H1 (cell line): Measurements from ENCODE around the gene CREB3L1. TPM values are rescaled to one million over a fixed set of nuclear protein-coding genes. Genes with fewer than 3 reads are reported as not detected.

Experiments used
- EGR1 ChIP-seq: IDR thresholded peaks from 2 replicates; pipeline ENCODE4 v1.6.1; 2011; ENCODE audit warnings: low read depth, low read length, borderline replicate concordance
- KDM1A ChIP-seq: fragments of 200-600, 300-600 bp; sonication (generic); IDR thresholded peaks from 2 replicates; pipeline ENCODE4 v1.7.1; 2016; ENCODE audit warnings: mild to moderate bottlenecking, low read length, borderline replicate concordance
- polyA plus RNA-seq, 7 experiments: library from polyadenylated mRNA; depleted of rRNA in 3 of 7; stranded (reverse) in 5 of 7; unstranded in 2 of 7; fragments of >200 nt in 5 of 7; fragments of 200-250 nt in 2 of 7; gene quantifications; 1 replicate in 5 of 7; 2 replicates in 1 of 7; 4 replicates in 1 of 7; pipeline versions ENCODE4 v1.2.1 to v1.2.3, GENCODE V29; 2011 to 2013; ENCODE audit warnings: missing spikeins in 2 of 7, mixed read lengths in 2 of 7
- total RNA-seq: library from RNA; stranded (reverse); fragmentation: NEBNext Ultra II Directional; extraction: Animal tissue kit (Norgen Biotek cat#: 25700); gene quantifications from 2 replicates; pipeline ENCODE4 v1.2.1, GENCODE V29; 2021

CREB3L1 gene
- total and polyA plus RNA-seq, 2 of the 8 experiments (the other 6 are each of a cell fraction or from before 2014, with no cell fraction given): 4.1 to 12.7 TPM

DNA sequence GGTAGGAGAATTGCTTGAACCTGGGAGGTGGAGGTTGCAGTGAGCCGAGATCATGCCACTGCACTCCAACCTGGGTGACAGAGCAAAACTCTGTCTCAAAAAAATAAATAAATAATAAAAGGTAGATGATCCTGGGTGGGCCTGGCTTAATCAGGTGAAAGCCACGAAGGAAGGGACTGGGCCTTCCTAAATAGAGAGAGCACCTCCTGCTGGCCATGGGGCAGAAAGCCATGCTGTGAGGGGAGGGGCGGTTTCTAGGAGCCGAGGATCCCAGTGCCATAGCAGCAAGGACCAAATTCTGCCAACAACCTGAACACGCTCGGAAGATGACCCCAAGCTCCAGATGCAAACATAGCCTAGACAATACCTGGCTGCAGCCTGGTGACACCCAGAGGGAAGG, 45.3 kb downstream of the CREB3L1 start (continued):
- TF ChIP-seq EGR1 (no peak), KDM1A (peak; percentile 88)
